HL-60 (cell line): Measurements from ENCODE around the gene LSMEM2.
A peak's percentile ranks its signal among the peaks of the same experiment; 100 is the strongest.

ENCODE experiments used
- DNase-seq, 2 experiments: peaks; one replicate each; pipeline ENCODE4 v3.0.0-alpha.2; 2010 to 2020; ENCODE audit warnings: low read depth in 1 of 2, low spot score in 1 of 2
- H3K27ac ChIP-seq: fragments of 250-450 bp; sonication (Bioruptor Pico); replicated peaks from 2 replicates; pipeline ENCODE4 v1.5.1; 2020; ENCODE audit warnings: mild to moderate bottlenecking, moderate library complexity
- H3K27me3 ChIP-seq: fragments of 250-450 bp; sonication (Bioruptor Pico); 2 replicates; pipeline ENCODE4 v1.5.1; 2021; ENCODE audit warnings: mild to moderate bottlenecking, moderate library complexity; ENCODE audit not compliant: insufficient read depth, poor library complexity, severe bottlenecking
- H3K4me3 ChIP-seq: replicated peaks from 2 replicates; pipeline ENCODE4 v1.5.1; 2011; ENCODE audit warnings: mild to moderate bottlenecking, control low read depth, low read length; ENCODE audit not compliant: insufficient read depth
- GABPA ChIP-seq: IDR thresholded peaks from 2 replicates; pipeline ENCODE4 v1.6.1; 2012; ENCODE audit warnings: low read depth
- POLR2AphosphoS5 ChIP-seq: IDR thresholded peaks from 2 replicates; pipeline ENCODE4 v1.6.1; 2012; ENCODE audit warnings: low read depth
- REST ChIP-seq: IDR thresholded peaks from 2 replicates; pipeline ENCODE4 v1.6.1; 2012; ENCODE audit warnings: low read depth; ENCODE audit not compliant: insufficient replicate concordance
- SPI1 ChIP-seq: IDR thresholded peaks from 2 replicates; pipeline ENCODE4 v1.6.1; 2012; ENCODE audit warnings: low read depth, mild to moderate bottlenecking, borderline replicate concordance
- TF ChIP-seq, protein P1 (sequence below): IDR thresholded peaks from one replicate; pipeline ENCODE4 v1.5.1; 2011; ENCODE audit warnings: low read length, control low read depth, inconsistent platforms; ENCODE audit not compliant: insufficient read depth

LSMEM2 gene

GRCh38 chr3:50326182-50326541, 47.3 kb downstream of the LSMEM2 start:
- peak overlapping the region; percentile 50 for H3K27ac ChIP-seq
- no peak overlapping the region for H3K4me3 ChIP-seq
- no peaks in the 10 kb centered on the region for H3K27me3 ChIP-seq
- TF ChIP-seq POLR2AphosphoS5 (no peak), REST (no peak), GABPA (no peak), SPI1 (no peak)
- TF ChIP-seq, protein P1, sequence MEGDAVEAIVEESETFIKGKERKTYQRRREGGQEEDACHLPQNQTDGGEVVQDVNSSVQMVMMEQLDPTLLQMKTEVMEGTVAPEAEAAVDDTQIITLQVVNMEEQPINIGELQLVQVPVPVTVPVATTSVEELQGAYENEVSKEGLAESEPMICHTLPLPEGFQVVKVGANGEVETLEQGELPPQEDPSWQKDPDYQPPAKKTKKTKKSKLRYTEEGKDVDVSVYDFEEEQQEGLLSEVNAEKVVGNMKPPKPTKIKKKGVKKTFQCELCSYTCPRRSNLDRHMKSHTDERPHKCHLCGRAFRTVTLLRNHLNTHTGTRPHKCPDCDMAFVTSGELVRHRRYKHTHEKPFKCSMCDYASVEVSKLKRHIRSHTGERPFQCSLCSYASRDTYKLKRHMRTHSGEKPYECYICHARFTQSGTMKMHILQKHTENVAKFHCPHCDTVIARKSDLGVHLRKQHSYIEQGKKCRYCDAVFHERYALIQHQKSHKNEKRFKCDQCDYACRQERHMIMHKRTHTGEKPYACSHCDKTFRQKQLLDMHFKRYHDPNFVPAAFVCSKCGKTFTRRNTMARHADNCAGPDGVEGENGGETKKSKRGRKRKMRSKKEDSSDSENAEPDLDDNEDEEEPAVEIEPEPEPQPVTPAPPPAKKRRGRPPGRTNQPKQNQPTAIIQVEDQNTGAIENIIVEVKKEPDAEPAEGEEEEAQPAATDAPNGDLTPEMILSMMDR, result no peak
- no peak for DNase-seq

- Histone ChIP-seq H3K27ac (peak overlapping the region; percentile 75), H3K4me3 (peak overlapping the region; percentile 94), H3K27me3 (no peaks in the 10 kb centered on the region)
- TF ChIP-seq, protein P1, result no peak
- no peak for TF ChIP-seq SPI1
- no peak for TF ChIP-seq POLR2AphosphoS5
- TF ChIP-seq GABPA, result no peak
- DNase-seq, result no peak
Measured at GRCh38 chr3:50327129-50327528, 48.2 kb downstream of the LSMEM2 start.

GRCh38 chr3:50327943-50328691, 49.2 kb downstream of the LSMEM2 start, which contains the start of gene TUSC2:
Gene TUSC2 (minus strand): TSS chr3:50328223. CDS start chr3:50328099, 124 bp downstream.
- H3K27me3 ChIP-seq, result no peaks in the 10 kb centered on the region
- DNase-seq, result peak; percentile 97 to 98
- H3K4me3 ChIP-seq, result peak within 1 kb of the TSS; percentile 94
- H3K27ac ChIP-seq, result peak within 1 kb of the TSS; percentile 75
- TF ChIP-seq GABPA (peak; percentile 88), POLR2AphosphoS5 (peak; percentile 55; the same call in 1 of the 2 replicates), SPI1 (peak; percentile 89), REST (peak; percentile 47)
- TF ChIP-seq, protein P1, result no peak

DNA sequence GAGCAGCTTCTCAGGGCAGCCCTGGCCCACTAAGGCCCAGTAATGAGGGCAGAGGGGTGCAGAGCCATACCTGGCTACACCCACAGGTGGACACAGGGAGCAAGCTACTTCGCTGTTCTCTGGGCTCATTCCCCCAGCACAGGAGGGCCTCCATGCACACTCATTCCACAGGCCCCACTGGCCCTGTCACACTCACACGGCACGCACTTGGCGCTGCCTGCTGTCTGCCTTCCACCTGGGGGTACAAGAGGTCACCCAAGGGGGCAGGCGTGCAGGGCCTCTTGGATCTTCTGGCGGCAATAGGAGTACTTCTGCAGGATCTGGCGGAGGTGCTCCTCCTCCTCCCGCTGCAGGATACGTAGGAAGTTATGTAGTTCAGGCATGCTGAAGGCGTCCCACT, 51.4 kb downstream of the LSMEM2 start:
- no peak overlapping the region for H3K4me3 ChIP-seq
- TF ChIP-seq GABPA, result no peak
- TF ChIP-seq REST, result no peak
- no peak for TF ChIP-seq SPI1
- TF ChIP-seq POLR2AphosphoS5, result no peak
- no peak for DNase-seq
- H3K27ac ChIP-seq, result no peak overlapping the region
- H3K27me3 ChIP-seq, result no peaks in the 10 kb centered on the region
